Neural cell (in vitro differentiated cells): ENCODE measurements around the gene ZBTB7C. TPM values are rescaled to one million over a fixed set of nuclear protein-coding genes. Genes with fewer than 3 reads are reported as not detected.

ENCODE experiments used
- H2AFZ ChIP-seq: fragments of 200-600, 300-800 bp; sonication (generic), shearing (Covaris generic); 2 replicates; pipeline ENCODE4 v1.6.0; 2014; ENCODE audit warnings: low read depth, mild to moderate bottlenecking, antibody characterized with exemption, low read length, moderate library complexity
- H3F3A ChIP-seq: fragments of 200-600 bp; shearing (Covaris generic); 2 replicates; pipeline ENCODE4 v1.6.1; 2016; ENCODE audit warnings: mild to moderate bottlenecking, moderate library complexity, mixed read lengths, antibody characterized with exemption, low read length; ENCODE audit not compliant: insufficient read depth, poor library complexity, severe bottlenecking
- H3K27ac ChIP-seq: fragments of 200-600, 300-800 bp; sonication (generic), shearing (Covaris generic); 2 replicates; pipeline ENCODE4 v1.5.1; 2014; ENCODE audit warnings: mild to moderate bottlenecking, low read length, moderate library complexity
- H3K27me3 ChIP-seq: fragments of 300-800, 200-600 bp; sonication (generic), shearing (Covaris generic); 2 replicates; pipeline ENCODE4 v1.6.0; 2014; ENCODE audit warnings: mild to moderate bottlenecking, low read depth, low read length, moderate library complexity; ENCODE audit not compliant: insufficient read depth
- H3K36me3 ChIP-seq: fragments of 300-800, 200-600 bp; sonication (generic), shearing (Covaris generic); 2 replicates; pipeline ENCODE4 v1.5.1; 2014; ENCODE audit warnings: mild to moderate bottlenecking, antibody characterized with exemption, low read length, moderate library complexity; ENCODE audit not compliant: insufficient read depth
- H3K4me2 ChIP-seq: fragments of 300-800, 200-600 bp; sonication (generic), shearing (Covaris generic); 2 replicates; pipeline ENCODE4 v1.6.0; 2014; ENCODE audit warnings: mild to moderate bottlenecking, low read length
- H3K4me3 ChIP-seq: fragments of 300-800, 200-600 bp; sonication (generic), shearing (Covaris generic); 2 replicates; pipeline ENCODE4 v1.5.1; 2014; ENCODE audit warnings: mild to moderate bottlenecking, low read length, moderate library complexity
- H3K79me2 ChIP-seq: fragments of 200-600 bp; shearing (Covaris generic); replicated peaks from 2 replicates; pipeline ENCODE4 v1.6.0; 2014; ENCODE audit warnings: mild to moderate bottlenecking, low read length, moderate library complexity; ENCODE audit not compliant: insufficient read depth
- H3K9ac ChIP-seq: fragments of 300-800, 200-600 bp; sonication (generic), shearing (Covaris generic); 2 replicates; pipeline ENCODE4 v1.6.1; 2016; ENCODE audit warnings: mild to moderate bottlenecking, low read length, mixed read lengths
- H3K9me2 ChIP-seq: fragments of 200-600 bp; shearing (Covaris generic); 2 replicates; pipeline ENCODE4 v1.6.1; 2016; ENCODE audit warnings: mild to moderate bottlenecking, low read length, mixed read lengths; ENCODE audit not compliant: insufficient read depth
- H3K9me3 ChIP-seq: fragments of 200-600, 300-800 bp; sonication (generic), shearing (Covaris generic); 2 replicates; pipeline ENCODE4 v1.6.1; 2016; ENCODE audit warnings: mild to moderate bottlenecking, mixed run types, low read length, moderate library complexity, mixed read lengths
- H4K20me1 ChIP-seq: fragments of 200-600 bp; shearing (Covaris generic); 2 replicates; pipeline ENCODE4 v1.6.1; 2016; ENCODE audit warnings: mild to moderate bottlenecking, mixed run types; ENCODE audit not compliant: insufficient read depth
- EP300 ChIP-seq: fragments of 450-650 bp; conservative IDR thresholded peaks from 2 replicates; pipeline ENCODE4 v1.6.1; 2014; ENCODE audit warnings: antibody characterized with exemption, mild to moderate bottlenecking, moderate library complexity; ENCODE audit not compliant: poor library complexity, severe bottlenecking
- EZH2 ChIP-seq: fragments of 200-600, 300-800 bp; shearing (Covaris generic), sonication (generic); IDR thresholded peaks from 2 replicates; pipeline ENCODE4 v1.6.1; 2014; ENCODE audit warnings: antibody characterized with exemption, low read length, borderline replicate concordance, mild to moderate bottlenecking; ENCODE audit not compliant: insufficient read depth, poor library complexity, severe bottlenecking
- MXI1 ChIP-seq: fragments of 450-650 bp; conservative IDR thresholded peaks from 2 replicates; pipeline ENCODE4 v1.6.1; 2014; ENCODE audit warnings: antibody characterized with exemption, mild to moderate bottlenecking; ENCODE audit not compliant: poor library complexity, severe bottlenecking
- POLR2AphosphoS5 ChIP-seq: IDR thresholded peaks from 2 replicates; pipeline ENCODE4 v1.6.1; 2012
- RAD21 ChIP-seq: fragments of 450-650 bp; conservative IDR thresholded peaks from 2 replicates; pipeline ENCODE4 v1.6.1; 2014; ENCODE audit warnings: antibody characterized with exemption, mild to moderate bottlenecking, moderate library complexity
- REST ChIP-seq: IDR thresholded peaks from 2 replicates; pipeline ENCODE4 v1.6.1; 2012; ENCODE audit warnings: borderline replicate concordance
- SMC3 ChIP-seq: fragments of 450-650 bp; conservative IDR thresholded peaks from 2 replicates; pipeline ENCODE4 v1.6.1; 2014; ENCODE audit warnings: antibody characterized with exemption, mild to moderate bottlenecking, moderate library complexity; ENCODE audit not compliant: poor library complexity
- TAF1 ChIP-seq: IDR thresholded peaks from 2 replicates; pipeline ENCODE4 v1.6.1; 2012; ENCODE audit warnings: low read depth
- polyA plus RNA-seq: library from polyadenylated mRNA; depleted of rRNA; stranded (reverse); fragments of >200 nt; gene quantifications from 2 replicates; pipeline ENCODE4 v1.2.3, GENCODE V29; 2014
- TF ChIP-seq, protein P1 (sequence below): fragments of 450-650 bp; IDR thresholded peaks from 2 replicates; pipeline ENCODE4 v1.5.1; 2014; ENCODE audit warnings: antibody characterized with exemption, mild to moderate bottlenecking, moderate library complexity; ENCODE audit not compliant: poor library complexity, severe bottlenecking

ZBTB7C gene
- polyA plus RNA-seq, 1 donor from 2014 or later: 2.4 TPM

DNA sequence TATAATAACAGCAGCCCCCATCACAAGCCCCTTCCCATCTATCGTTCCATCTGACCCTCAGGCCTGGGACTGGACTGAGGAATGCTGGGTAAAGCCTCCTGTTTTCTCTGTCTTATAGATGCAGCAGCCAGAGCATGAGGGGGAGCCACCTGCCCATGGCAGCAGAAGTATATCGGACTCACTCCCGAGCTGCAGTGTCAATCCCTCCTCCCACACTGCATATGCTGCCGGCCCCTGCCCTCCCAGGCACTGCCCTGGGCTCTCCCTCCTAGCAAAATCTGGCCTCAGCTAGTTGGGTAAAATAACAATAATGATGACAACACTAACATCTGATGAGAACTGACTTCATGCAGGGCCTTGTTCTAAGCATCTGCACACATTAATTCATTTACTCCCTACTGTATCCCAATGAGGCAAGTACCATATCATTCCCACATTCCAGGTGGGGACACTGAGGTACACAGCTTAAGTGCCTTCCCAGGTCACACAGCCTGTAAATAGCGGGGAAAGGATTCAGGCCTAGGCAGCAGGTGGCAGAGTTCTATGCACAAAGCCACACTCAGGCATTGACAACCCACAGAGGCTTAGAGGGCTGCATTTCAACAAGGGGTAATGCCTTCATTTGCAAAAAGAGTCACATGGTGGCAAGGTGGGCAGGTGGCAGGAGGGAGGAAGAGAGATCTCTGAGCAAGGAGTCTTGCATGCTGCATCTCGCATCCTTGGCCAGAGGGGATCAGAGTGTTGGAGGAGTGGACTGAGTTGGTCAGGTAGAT is 190.0 kb downstream of the ZBTB7C start:
- no peaks in the 10 kb centered on the region for H4K20me1 ChIP-seq
- no peaks in the 10 kb centered on the region for H3F3A ChIP-seq
- no peaks in the 10 kb centered on the region for H3K9me2 ChIP-seq
- H2AFZ ChIP-seq: no peak overlapping the region
- TF ChIP-seq, protein P1, sequence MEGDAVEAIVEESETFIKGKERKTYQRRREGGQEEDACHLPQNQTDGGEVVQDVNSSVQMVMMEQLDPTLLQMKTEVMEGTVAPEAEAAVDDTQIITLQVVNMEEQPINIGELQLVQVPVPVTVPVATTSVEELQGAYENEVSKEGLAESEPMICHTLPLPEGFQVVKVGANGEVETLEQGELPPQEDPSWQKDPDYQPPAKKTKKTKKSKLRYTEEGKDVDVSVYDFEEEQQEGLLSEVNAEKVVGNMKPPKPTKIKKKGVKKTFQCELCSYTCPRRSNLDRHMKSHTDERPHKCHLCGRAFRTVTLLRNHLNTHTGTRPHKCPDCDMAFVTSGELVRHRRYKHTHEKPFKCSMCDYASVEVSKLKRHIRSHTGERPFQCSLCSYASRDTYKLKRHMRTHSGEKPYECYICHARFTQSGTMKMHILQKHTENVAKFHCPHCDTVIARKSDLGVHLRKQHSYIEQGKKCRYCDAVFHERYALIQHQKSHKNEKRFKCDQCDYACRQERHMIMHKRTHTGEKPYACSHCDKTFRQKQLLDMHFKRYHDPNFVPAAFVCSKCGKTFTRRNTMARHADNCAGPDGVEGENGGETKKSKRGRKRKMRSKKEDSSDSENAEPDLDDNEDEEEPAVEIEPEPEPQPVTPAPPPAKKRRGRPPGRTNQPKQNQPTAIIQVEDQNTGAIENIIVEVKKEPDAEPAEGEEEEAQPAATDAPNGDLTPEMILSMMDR: peak; percentile 17
- TF ChIP-seq SMC3: peak; percentile 20
- TF ChIP-seq MXI1: no peak
- TF ChIP-seq RAD21: no peak
- H3K9me3 ChIP-seq: no peaks in the 10 kb centered on the region
- H3K27ac ChIP-seq: no peak overlapping the region
- no peaks in the 10 kb centered on the region for H3K79me2 ChIP-seq
- no peak overlapping the region for H3K4me2 ChIP-seq
- H3K36me3 ChIP-seq: no peaks in the 10 kb centered on the region
- H3K9ac ChIP-seq: no peak overlapping the region
- no peak overlapping the region for H3K4me3 ChIP-seq
- H3K27me3 ChIP-seq: no peaks in the 10 kb centered on the region

DNA sequence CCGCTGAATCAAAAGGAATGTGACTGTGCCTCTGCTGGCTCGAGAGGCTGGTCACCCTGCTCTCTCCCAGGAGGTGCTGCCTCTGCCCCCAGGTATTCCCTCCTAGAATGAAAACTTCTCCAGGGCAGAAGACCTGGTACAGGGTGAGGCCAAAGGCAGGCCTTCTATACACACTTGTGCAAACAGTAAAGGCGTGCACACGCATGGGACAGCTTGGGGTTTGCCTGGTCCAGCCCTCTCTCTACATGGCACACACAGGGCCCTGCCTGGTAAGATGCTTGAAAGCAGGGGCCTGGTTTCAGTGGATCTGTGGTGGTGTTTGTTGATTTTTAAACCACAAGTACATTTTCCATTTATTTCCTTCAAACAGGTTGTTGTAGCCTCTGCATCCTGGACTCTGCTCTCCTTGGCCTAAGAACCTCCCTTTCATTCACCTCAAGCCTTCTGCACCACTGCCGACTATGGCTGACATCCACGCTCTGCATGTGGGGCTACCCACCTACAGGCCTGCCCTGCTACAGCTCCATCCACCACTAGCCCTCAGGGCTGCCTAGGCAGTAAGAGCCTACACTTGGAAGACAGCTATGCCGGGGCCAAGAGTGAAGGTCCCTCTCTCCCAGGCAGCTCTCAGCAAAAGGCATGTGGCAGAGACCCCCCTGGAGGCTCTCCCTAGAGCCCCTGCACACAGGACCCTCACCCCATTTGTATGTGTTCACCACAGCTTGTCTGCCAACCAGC is 190.7 kb downstream of the ZBTB7C start:
- no peaks in the 10 kb centered on the region for H3F3A ChIP-seq
- H2AFZ ChIP-seq: no peak overlapping the region
- no peaks in the 10 kb centered on the region for H4K20me1 ChIP-seq
- no peaks in the 10 kb centered on the region for H3K9me3 ChIP-seq
- no peaks in the 10 kb centered on the region for H3K79me2 ChIP-seq
- H3K4me2 ChIP-seq: no peak overlapping the region
- H3K4me3 ChIP-seq: no peak overlapping the region
- no peaks in the 10 kb centered on the region for H3K9me2 ChIP-seq
- TF ChIP-seq RAD21: no peak
- TF ChIP-seq EZH2: no peak
- no peak for TF ChIP-seq EP300
- no peak for TF ChIP-seq REST
- TF ChIP-seq SMC3: no peak
- TF ChIP-seq POLR2AphosphoS5: no peak
- TF ChIP-seq, protein P1: no peak
- no peak for TF ChIP-seq MXI1
- no peak for TF ChIP-seq TAF1
- H3K27ac ChIP-seq: no peak overlapping the region
- no peaks in the 10 kb centered on the region for H3K27me3 ChIP-seq
- no peaks in the 10 kb centered on the region for H3K36me3 ChIP-seq
- H3K9ac ChIP-seq: no peak overlapping the region
